ENCODE measurements around the gene KIAA0232.

KIAA0232 gene

DNA sequence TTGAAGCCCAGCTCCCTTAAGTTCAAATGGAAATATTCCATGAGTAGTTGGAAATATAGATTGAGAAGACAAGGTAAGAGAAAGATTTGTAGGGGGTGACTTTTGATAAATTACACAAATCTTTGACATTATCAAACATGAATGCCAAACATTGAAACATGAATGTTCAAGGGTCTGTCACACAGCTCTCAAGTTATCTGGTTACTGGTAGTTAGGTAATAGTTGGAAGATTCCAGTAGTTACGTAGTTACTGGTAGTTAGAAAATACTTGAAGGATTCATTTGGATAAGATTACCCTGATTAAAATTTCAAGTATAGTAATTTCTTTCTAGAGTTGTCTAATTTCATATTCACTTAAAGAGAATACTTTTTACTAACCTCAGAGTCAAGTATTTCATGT is 20.7 kb downstream of the KIAA0232 start:
- DNase-seq (ENCODE audit: low read depth): no peak
- H3K4me3 ChIP-seq (ENCODE audit: low read depth, low read length): no peak overlapping the region
- TF ChIP-seq, protein P1, sequence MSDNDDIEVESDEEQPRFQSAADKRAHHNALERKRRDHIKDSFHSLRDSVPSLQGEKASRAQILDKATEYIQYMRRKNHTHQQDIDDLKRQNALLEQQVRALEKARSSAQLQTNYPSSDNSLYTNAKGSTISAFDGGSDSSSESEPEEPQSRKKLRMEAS (IDR thresholded peaks at IDR 0.05; ENCODE audit: low read depth, low read length): no peak
- TF ChIP-seq MYC (IDR thresholded peaks at IDR 0.05; ENCODE audit: low read depth, low read length): no peak

DNA sequence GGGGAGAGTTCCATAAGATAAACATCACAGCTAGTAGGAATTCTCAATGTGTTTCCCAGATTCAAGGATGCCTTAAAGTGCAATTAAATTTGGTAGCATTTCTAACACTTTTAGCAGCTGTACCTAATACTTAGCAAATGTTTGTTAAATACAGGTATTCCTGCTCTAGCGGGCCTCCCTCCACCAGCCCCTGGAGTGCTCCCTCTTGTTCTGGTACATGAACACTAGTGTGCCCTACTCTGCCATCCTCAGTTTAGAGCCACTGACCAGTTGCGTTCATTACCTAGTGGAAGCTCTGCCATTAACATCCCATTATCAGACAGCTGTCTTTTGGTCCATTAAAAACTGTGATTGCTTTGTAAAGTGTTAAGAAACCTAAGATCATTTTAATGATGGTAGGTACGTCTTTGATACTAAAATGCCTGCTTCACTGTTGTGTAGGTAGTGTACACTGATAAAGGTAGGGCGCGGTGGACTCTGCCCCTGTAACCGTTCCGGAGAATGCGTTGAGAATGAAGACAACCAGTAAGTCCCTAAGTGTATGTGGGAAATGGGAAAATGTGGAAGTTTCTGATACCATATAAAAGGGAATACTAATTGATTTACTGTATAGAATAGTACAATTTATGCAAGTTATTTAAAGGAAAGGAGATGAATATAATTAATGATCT is 21.7 kb downstream of the KIAA0232 start:
- DNase-seq (ENCODE audit: low read depth): no peak
- H3K4me3 ChIP-seq (ENCODE audit: low read depth, low read length): no peak overlapping the region
- TF ChIP-seq, protein P1 (IDR thresholded peaks at IDR 0.05; ENCODE audit: low read depth, low read length): no peak

DNA sequence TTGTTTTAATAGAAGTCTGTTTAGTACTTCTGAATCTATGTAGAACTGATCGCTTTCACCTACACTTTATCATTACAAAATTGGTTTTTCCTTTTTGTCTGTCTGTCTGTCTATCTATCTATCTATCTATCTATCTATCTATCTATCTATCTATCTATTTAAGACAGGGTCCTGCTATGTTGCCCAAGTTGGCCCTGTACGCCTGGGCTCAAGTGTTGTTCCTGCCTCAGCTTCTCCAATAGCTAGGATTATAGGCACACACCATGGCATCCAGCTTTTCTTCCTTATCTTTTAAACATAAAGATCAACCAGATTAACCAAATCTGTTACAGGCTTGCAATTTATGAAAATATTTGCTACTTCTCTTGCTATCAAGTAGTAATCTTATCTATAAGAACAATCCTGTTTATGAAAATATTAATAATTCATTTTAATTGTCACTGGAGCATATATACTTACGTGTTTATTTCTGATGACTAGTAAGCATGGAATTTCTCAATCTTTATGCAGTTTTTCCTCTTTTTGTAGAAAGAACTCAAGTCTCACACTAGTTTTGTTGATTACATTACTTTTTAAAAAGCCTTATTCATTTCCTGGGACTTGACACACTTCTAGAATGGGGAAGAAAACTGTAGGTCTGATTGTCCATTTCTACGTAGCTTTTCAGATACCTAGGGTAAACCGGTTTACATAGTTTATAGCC is 24.5 kb downstream of the KIAA0232 start:
- no peak for TF ChIP-seq POLR2A (IDR thresholded peaks at IDR 0.05; ENCODE audit: extremely low read depth, insufficient read length)
- TF ChIP-seq, protein P1 (IDR thresholded peaks at IDR 0.05; ENCODE audit: low read depth, low read length): no peak
- no peak for TF ChIP-seq MYC (IDR thresholded peaks at IDR 0.05; ENCODE audit: low read depth, low read length)
- TF ChIP-seq, protein P2, sequence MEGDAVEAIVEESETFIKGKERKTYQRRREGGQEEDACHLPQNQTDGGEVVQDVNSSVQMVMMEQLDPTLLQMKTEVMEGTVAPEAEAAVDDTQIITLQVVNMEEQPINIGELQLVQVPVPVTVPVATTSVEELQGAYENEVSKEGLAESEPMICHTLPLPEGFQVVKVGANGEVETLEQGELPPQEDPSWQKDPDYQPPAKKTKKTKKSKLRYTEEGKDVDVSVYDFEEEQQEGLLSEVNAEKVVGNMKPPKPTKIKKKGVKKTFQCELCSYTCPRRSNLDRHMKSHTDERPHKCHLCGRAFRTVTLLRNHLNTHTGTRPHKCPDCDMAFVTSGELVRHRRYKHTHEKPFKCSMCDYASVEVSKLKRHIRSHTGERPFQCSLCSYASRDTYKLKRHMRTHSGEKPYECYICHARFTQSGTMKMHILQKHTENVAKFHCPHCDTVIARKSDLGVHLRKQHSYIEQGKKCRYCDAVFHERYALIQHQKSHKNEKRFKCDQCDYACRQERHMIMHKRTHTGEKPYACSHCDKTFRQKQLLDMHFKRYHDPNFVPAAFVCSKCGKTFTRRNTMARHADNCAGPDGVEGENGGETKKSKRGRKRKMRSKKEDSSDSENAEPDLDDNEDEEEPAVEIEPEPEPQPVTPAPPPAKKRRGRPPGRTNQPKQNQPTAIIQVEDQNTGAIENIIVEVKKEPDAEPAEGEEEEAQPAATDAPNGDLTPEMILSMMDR (IDR thresholded peaks at IDR 0.05; ENCODE audit: low read depth, low read length): no peak
- H3K4me3 ChIP-seq (ENCODE audit: low read depth, low read length): no peak overlapping the region
- DNase-seq (ENCODE audit: low read depth): peak; percentile 43

DNA sequence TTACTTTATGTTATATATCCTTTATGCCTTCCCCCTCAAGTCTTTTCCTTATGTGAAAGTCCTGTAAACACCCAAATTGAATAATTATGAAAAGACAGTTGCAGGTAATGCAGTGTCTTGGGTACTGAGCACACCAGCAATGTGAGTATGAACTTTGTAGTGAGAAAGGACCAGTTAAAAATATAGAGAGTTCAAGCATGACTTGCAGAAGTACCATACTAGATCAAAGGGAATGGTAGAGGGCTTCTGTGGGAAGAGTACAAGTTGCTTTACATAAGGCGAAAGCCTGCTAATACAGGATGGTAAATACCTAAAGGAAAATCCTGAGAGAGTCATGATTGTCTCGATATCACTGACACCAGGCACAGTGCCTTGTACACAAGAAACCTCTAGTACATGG is 25.7 kb downstream of the KIAA0232 start:
- H3K4me3 ChIP-seq (ENCODE audit: low read depth, low read length): no peak overlapping the region
- TF ChIP-seq, protein P1 (IDR thresholded peaks at IDR 0.05; ENCODE audit: low read depth, low read length): no peak
- no peak for TF ChIP-seq POLR2A (IDR thresholded peaks at IDR 0.05; ENCODE audit: extremely low read depth, insufficient read length)
- TF ChIP-seq, protein P2 (IDR thresholded peaks at IDR 0.05; ENCODE audit: low read depth, low read length): no peak
- TF ChIP-seq MYC (IDR thresholded peaks at IDR 0.05; ENCODE audit: low read depth, low read length): no peak

DNA sequence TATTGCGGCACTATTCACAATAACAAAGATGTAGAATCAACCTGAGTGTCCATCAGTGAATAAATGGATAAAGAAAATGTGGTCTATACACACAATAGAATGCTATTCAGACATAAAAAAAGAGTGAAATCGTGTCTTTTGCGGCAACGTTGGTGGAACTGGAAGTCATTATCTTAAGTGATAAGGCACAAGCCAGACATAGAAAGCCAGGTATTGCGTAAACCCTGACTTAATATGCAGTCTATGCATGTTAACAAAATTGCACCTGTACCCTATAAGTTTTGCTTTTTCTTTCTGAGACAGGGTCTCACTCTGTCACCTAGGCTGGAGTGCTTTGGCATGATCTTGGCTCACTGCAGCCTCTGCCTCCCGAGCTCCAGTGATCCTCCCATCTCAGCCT is 28.6 kb downstream of the KIAA0232 start:
- peak; percentile 40 for DNase-seq (ENCODE audit: low read depth)
- TF ChIP-seq POLR2A (IDR thresholded peaks at IDR 0.05; ENCODE audit: extremely low read depth, insufficient read length): no peak
- TF ChIP-seq, protein P2 (IDR thresholded peaks at IDR 0.05; ENCODE audit: low read depth, low read length): no peak
- TF ChIP-seq, protein P1 (IDR thresholded peaks at IDR 0.05; ENCODE audit: low read depth, low read length): no peak
- no peak overlapping the region for H3K4me3 ChIP-seq (ENCODE audit: low read depth, low read length)

More for the DNA sequence above, 25.7 kb downstream of the KIAA0232 start:
- no peak for DNase-seq (ENCODE audit: low read depth)

DNA sequence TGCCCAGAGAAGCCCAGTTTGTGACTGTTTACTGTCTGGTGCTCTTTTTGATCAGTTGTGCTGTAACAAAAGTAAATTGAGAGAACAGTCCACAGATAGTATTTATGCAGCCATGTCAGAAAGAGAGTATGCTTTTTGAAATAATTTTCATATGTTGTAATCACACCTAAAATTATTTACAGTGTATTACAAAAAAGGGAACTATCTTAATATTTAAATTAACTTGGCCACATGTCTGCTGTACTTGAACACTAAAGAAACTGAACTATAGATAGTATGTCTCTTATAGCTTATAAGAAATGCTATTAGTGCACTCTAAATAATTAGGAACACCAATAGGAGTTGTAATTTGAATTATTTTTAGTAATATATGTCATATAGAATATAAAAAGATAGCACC is 30.2 kb downstream of the KIAA0232 start:
- H3K4me3 ChIP-seq (ENCODE audit: low read depth, low read length): no peak overlapping the region
- no peak for DNase-seq (ENCODE audit: low read depth)
- TF ChIP-seq MYC (IDR thresholded peaks at IDR 0.05; ENCODE audit: low read depth, low read length): no peak
- TF ChIP-seq, protein P2 (IDR thresholded peaks at IDR 0.05; ENCODE audit: low read depth, low read length): no peak
- TF ChIP-seq POLR2A (IDR thresholded peaks at IDR 0.05; ENCODE audit: extremely low read depth, insufficient read length): no peak
- TF ChIP-seq, protein P1 (IDR thresholded peaks at IDR 0.05; ENCODE audit: low read depth, low read length): no peak

Measured in NB4 (cell line).